GM21423 (cell line): Measurements from ENCODE around the gene C4B.

Experiments
- ATAC-seq: cut with Tn5 transposase; IDR thresholded peaks from one replicate; pipeline ENCODE4 v1.9.1; 2021; ENCODE audit warnings: mild to moderate bottlenecking, moderate library complexity; ENCODE audit not compliant: unreplicated experiment

Gene C4B

GRCh38 chr6:32079566-32080290, 65.1 kb downstream of the C4B start:
- no peak for ATAC-seq

GRCh38 chr6:32081168-32081990, 66.8 kb downstream of the C4B start:
- ATAC-seq, result no peak

GRCh38 chr6:32082478-32082877, 67.9 kb downstream of the C4B start:
- no peak for ATAC-seq

GRCh38 chr6:32082935-32083334, 68.3 kb downstream of the C4B start:
- no peak for ATAC-seq

GRCh38 chr6:32083812-32084768, 69.5 kb downstream of the C4B start:
- no peak for ATAC-seq

- no peak for ATAC-seq
Observed at GRCh38 chr6:32084780-32085179, 70.2 kb downstream of the C4B start.
